ENCODE measurements around the gene GTF2E1. TPM values are rescaled to one million over a fixed set of nuclear protein-coding genes. Genes with fewer than 3 reads are reported as not detected.

Gene GTF2E1
- total and polyA plus RNA-seq, 9 donors: 4.5 to 20.3 (median 11.7) TPM

GRCh38 chr3:120742849-120743365, 363 bp downstream of the GTF2E1 start:
- no peaks in the 10 kb centered on the region for H3K27me3 ChIP-seq
- TF ChIP-seq CTCF (IDR thresholded peaks at IDR 0.05) (no peak), POLR2A (IDR thresholded peaks at IDR 0.05) (no peak), EP300 (IDR thresholded peaks at IDR 0.05) (no peak)
- H3K27ac ChIP-seq: peak overlapping the region in 1 of 2 donors; percentile 84
- H3K36me3 ChIP-seq: no peaks in the 10 kb centered on the region
- WGBS, 3 donors: 0 to 1% (median 1%) methylated on average over 26 of the region's 26 CpGs
- H3K4me3 ChIP-seq: peak overlapping the region; percentile 90
- peaks cover 7% of the 10 kb centered on the region for H3K4me1 ChIP-seq (ENCODE audit: insufficient read depth)
- intact Hi-C loops (cut with DNase I): loop anchor here in 1 of 4 donors (10.0 kb wide), 1 partner anchor 178 kb away; no protein-coding TSS in a partner anchor
- H3K9me3 ChIP-seq: peaks cover 0 to 3% of the 10 kb centered on the region in 2 donors
- no peak for DNase-seq

GRCh38 chr3:120743556-120744195, 1.1 kb downstream of the GTF2E1 start:
- peak in 1 of 5 donors; percentile 20 for DNase-seq

GRCh38 chr3:120745466-120745865, 2.9 kb downstream of the GTF2E1 start:
- Histone ChIP-seq H3K4me1 (ENCODE audit: insufficient read depth) (peaks cover 7% of the 10 kb centered on the region), H3K27ac (no peak overlapping the region), H3K4me3 (no peak overlapping the region), H3K36me3 (no peaks in the 10 kb centered on the region), H3K27me3 (no peaks in the 10 kb centered on the region), H3K9me3 (no peaks in the 10 kb centered on the region)
- WGBS, 3 donors: 76 to 84% (median 80%) methylated on average over 3 of the region's 3 CpGs
- intact Hi-C loops (cut with DNase I): loop anchor here in 1 of 4 donors (10.0 kb wide), 1 partner anchor 181 kb away; no protein-coding TSS in a partner anchor
- no peak for DNase-seq
- TF ChIP-seq CTCF (IDR thresholded peaks at IDR 0.05): no peak
- no peak for TF ChIP-seq POLR2A (IDR thresholded peaks at IDR 0.05)
- TF ChIP-seq EP300 (IDR thresholded peaks at IDR 0.05): no peak

More at GRCh38 chr3:120743556-120744195, 1.1 kb downstream of the GTF2E1 start:
- Histone ChIP-seq H3K27ac (no peak overlapping the region), H3K9me3 (no peaks in the 10 kb centered on the region), H3K4me1 (ENCODE audit: insufficient read depth) (peaks cover 7% of the 10 kb centered on the region), H3K27me3 (no peaks in the 10 kb centered on the region), H3K36me3 (no peaks in the 10 kb centered on the region), H3K4me3 (no peak overlapping the region)
- no peak for TF ChIP-seq EP300 (IDR thresholded peaks at IDR 0.05)
- no peak for TF ChIP-seq POLR2A (IDR thresholded peaks at IDR 0.05)
- no peak for TF ChIP-seq CTCF (IDR thresholded peaks at IDR 0.05)
- intact Hi-C loops (cut with DNase I): loop anchor here in 1 of 4 donors (10.0 kb wide), 1 partner anchor 179 kb away; no protein-coding TSS in a partner anchor
- WGBS, 3 donors: 51 to 59% (median 54%) methylated on average over 6 of the region's 6 CpGs

GRCh38 chr3:120749843-120750242, 7.3 kb downstream of the GTF2E1 start:
- no peaks in the 10 kb centered on the region for H3K27me3 ChIP-seq
- intact Hi-C loops (cut with DNase I): loop anchor here in 1 of 4 donors (10.0 kb wide), 1 partner anchor 185 kb away; no protein-coding TSS in a partner anchor
- H3K36me3 ChIP-seq: no peaks in the 10 kb centered on the region
- TF ChIP-seq EP300 (IDR thresholded peaks at IDR 0.05) (no peak), CTCF (IDR thresholded peaks at IDR 0.05) (no peak), POLR2A (IDR thresholded peaks at IDR 0.05) (no peak)
- no peak overlapping the region for H3K27ac ChIP-seq
- WGBS, 3 donors: 78 to 94% (median 84%) methylated on average over 1 of the region's 1 CpG
- no peak overlapping the region for H3K4me3 ChIP-seq
- no peaks in the 10 kb centered on the region for H3K4me1 ChIP-seq (ENCODE audit: insufficient read depth)
- no peak for DNase-seq
- no peaks in the 10 kb centered on the region for H3K9me3 ChIP-seq

Measured in ovary (tissue), 9 donors.